NCI-H146 (cell line): ENCODE data around the gene IGF2.

Experiments used
- DNase-seq: peaks from one replicate; lab custom pipeline; 2025; lab: John Stamatoyannopoulos, UW

IGF2 gene

GRCh38 chr11:2103668-2104523, 35.3 kb downstream of the IGF2 start:
- DNase-seq: no peak

- DNase-seq: no peak
Measured at GRCh38 chr11:2102883-2103213, 36.3 kb downstream of the IGF2 start.

- no peak for DNase-seq
Measured at GRCh38 chr11:2102132-2102882, 36.9 kb downstream of the IGF2 start.

- DNase-seq: no peak
Measured at GRCh38 chr11:2101171-2101675, 38.0 kb downstream of the IGF2 start.

GRCh38 chr11:2100361-2101170, 38.6 kb downstream of the IGF2 start:
- DNase-seq: no peak

- no peak for DNase-seq
Measured at GRCh38 chr11:2099516-2100349, 39.5 kb downstream of the IGF2 start.

- no peak for DNase-seq
Measured at GRCh38 chr11:2098691-2099515, 40.3 kb downstream of the IGF2 start.

- DNase-seq: no peak
Measured at GRCh38 chr11:2097998-2098690, 41.0 kb downstream of the IGF2 start.

GRCh38 chr11:2097356-2097997, 41.7 kb downstream of the IGF2 start:
- no peak for DNase-seq

GRCh38 chr11:2096919-2097301, 42.3 kb downstream of the IGF2 start:
- DNase-seq: no peak

GRCh38 chr11:2096011-2096918, 42.9 kb downstream of the IGF2 start:
- no peak for DNase-seq

GRCh38 chr11:2095542-2095941, 43.6 kb downstream of the IGF2 start:
- no peak for DNase-seq

GRCh38 chr11:2095198-2095520, 44.0 kb downstream of the IGF2 start:
- no peak for DNase-seq

- no peak for DNase-seq
Measured at GRCh38 chr11:2094354-2095197, 44.6 kb downstream of the IGF2 start.

- no peak for DNase-seq
Measured at GRCh38 chr11:2093575-2094353, 45.4 kb downstream of the IGF2 start.

- DNase-seq: peak; percentile 62
Measured at GRCh38 chr11:2092956-2093412, 46.2 kb downstream of the IGF2 start.

- DNase-seq: no peak
Measured at GRCh38 chr11:2092464-2092910, 46.7 kb downstream of the IGF2 start.
